Glutamatergic neuron (in vitro differentiated cells): ENCODE data around the gene AMER3. TPM values are rescaled to one million over a fixed set of nuclear protein-coding genes. Genes with fewer than 3 reads are reported as not detected.

Experiments
- DNase-seq: peaks from one replicate; pipeline ENCODE4 v3.0.0; 2022
- H3K27ac Mint-ChIP-seq: one replicate; pipeline ENCODE4 v1.8.0; 2020; ENCODE audit warnings: mild to moderate bottlenecking, mixed read lengths, inconsistent platforms; ENCODE audit not compliant: unreplicated experiment
- H3K27me3 Mint-ChIP-seq: one replicate; pipeline ENCODE4 v1.8.0; 2020; ENCODE audit warnings: mild to moderate bottlenecking, moderate library complexity, mixed read lengths, inconsistent platforms; ENCODE audit not compliant: unreplicated experiment
- H3K36me3 Mint-ChIP-seq: one replicate; pipeline ENCODE4 v1.8.0; 2020; ENCODE audit warnings: mild to moderate bottlenecking, mixed read lengths, inconsistent platforms; ENCODE audit not compliant: unreplicated experiment
- H3K4me1 Mint-ChIP-seq: one replicate; pipeline ENCODE4 v1.8.0; 2020; ENCODE audit warnings: mild to moderate bottlenecking, low read depth, mixed read lengths, inconsistent platforms; ENCODE audit not compliant: unreplicated experiment
- H3K4me3 Mint-ChIP-seq: one replicate; pipeline ENCODE4 v1.8.0; 2020; ENCODE audit warnings: mild to moderate bottlenecking, mixed read lengths, inconsistent platforms; ENCODE audit not compliant: unreplicated experiment
- H3K9me3 Mint-ChIP-seq: one replicate; pipeline ENCODE4 v1.8.0; 2020; ENCODE audit warnings: mild to moderate bottlenecking, moderate library complexity, mixed read lengths, inconsistent platforms; ENCODE audit not compliant: unreplicated experiment
- total RNA-seq: library from RNA; stranded (reverse); fragmentation: NEBNext Ultra II Directional; extraction: Animal tissue kit (Norgen Biotek cat#: 25700); gene quantifications from one replicate; pipeline ENCODE4 v1.2.1, GENCODE V29; 2021; ENCODE audit not compliant: unreplicated experiment
- TF ChIP-seq, protein P1 (sequence below): fragments of 200-600 bp; sonication (generic); IDR thresholded peaks from one replicate; pipeline ENCODE4 v1.5.0; 2021; ENCODE audit not compliant: partially characterized antibody, unreplicated experiment

Gene AMER3
- total RNA-seq, 1 donor from 2014 or later: 20.6 TPM

- H3K9me3 Mint-ChIP-seq: peaks cover 7% of the 10 kb centered on the region
- peaks cover 15% of the 10 kb centered on the region for H3K4me1 Mint-ChIP-seq
- no peaks in the 10 kb centered on the region for H3K36me3 Mint-ChIP-seq
- no peak overlapping the region for H3K4me3 Mint-ChIP-seq
- no peak overlapping the region for H3K27ac Mint-ChIP-seq
- H3K27me3 Mint-ChIP-seq: peaks cover 13% of the 10 kb centered on the region
- TF ChIP-seq, protein P1, sequence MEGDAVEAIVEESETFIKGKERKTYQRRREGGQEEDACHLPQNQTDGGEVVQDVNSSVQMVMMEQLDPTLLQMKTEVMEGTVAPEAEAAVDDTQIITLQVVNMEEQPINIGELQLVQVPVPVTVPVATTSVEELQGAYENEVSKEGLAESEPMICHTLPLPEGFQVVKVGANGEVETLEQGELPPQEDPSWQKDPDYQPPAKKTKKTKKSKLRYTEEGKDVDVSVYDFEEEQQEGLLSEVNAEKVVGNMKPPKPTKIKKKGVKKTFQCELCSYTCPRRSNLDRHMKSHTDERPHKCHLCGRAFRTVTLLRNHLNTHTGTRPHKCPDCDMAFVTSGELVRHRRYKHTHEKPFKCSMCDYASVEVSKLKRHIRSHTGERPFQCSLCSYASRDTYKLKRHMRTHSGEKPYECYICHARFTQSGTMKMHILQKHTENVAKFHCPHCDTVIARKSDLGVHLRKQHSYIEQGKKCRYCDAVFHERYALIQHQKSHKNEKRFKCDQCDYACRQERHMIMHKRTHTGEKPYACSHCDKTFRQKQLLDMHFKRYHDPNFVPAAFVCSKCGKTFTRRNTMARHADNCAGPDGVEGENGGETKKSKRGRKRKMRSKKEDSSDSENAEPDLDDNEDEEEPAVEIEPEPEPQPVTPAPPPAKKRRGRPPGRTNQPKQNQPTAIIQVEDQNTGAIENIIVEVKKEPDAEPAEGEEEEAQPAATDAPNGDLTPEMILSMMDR: no peak
- no peak for DNase-seq
These were observed 8.9 kb downstream of the AMER3 start for GRCh38 chr2:130764035-130764820.

DNA sequence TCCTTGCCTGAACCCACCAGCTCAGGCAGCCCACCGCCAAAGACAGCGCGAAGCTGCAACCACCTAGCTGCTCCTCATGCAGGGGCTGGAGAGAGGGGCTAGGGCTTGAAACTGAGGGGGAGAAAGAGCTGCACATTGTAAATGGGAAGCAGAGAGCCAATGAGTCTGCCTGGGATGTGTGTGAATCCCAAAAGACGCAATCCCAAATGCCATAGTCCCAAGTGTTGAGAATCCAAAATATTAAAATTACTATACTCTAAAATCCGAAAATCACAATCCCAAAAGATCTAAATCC, 9.4 kb downstream of the AMER3 start:
- peaks cover 7% of the 10 kb centered on the region for H3K9me3 Mint-ChIP-seq
- TF ChIP-seq, protein P1: no peak
- DNase-seq: no peak
- H3K4me3 Mint-ChIP-seq: no peak overlapping the region
- H3K4me1 Mint-ChIP-seq: peaks cover 12% of the 10 kb centered on the region
- peaks cover 13% of the 10 kb centered on the region for H3K27me3 Mint-ChIP-seq
- no peak overlapping the region for H3K27ac Mint-ChIP-seq
- no peaks in the 10 kb centered on the region for H3K36me3 Mint-ChIP-seq

DNA sequence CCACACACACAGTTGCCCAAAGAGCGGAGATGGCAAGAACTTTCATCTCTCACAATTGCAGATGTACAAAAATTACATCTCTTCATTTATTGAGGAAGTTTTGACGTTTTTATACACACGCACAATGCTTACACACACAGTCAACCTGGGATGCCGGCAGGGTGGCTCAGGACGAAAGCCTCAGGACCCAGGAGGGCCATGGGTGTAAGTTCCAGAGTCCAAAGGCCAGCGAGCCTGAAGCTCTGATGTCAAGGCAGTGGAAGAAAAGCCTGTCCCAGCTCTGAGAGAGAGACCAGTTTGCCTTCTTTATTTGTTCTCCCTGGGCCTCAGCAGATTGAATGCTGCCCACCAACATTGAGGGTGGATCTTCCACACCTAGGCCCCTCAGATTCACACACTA, 10.1 kb downstream of the AMER3 start:
- Mint-ChIP-seq H3K36me3 (no peaks in the 10 kb centered on the region), H3K4me3 (no peak overlapping the region), H3K9me3 (peaks cover 7% of the 10 kb centered on the region), H3K27me3 (peaks cover 11% of the 10 kb centered on the region), H3K27ac (no peak overlapping the region), H3K4me1 (peaks cover 11% of the 10 kb centered on the region)
- TF ChIP-seq, protein P1: no peak
- no peak for DNase-seq

GRCh38 chr2:130766037-130766436, 10.7 kb downstream of the AMER3 start:
- H3K4me3 Mint-ChIP-seq: no peak overlapping the region
- H3K27me3 Mint-ChIP-seq: peaks cover 7% of the 10 kb centered on the region

More at GRCh38 chr2:130766037-130766436, 10.7 kb downstream of the AMER3 start:
- DNase-seq: no peak
- TF ChIP-seq, protein P1: no peak
- Mint-ChIP-seq H3K27ac (no peak overlapping the region), H3K9me3 (peaks cover 3% of the 10 kb centered on the region), H3K4me1 (peaks cover 7% of the 10 kb centered on the region), H3K36me3 (no peaks in the 10 kb centered on the region)
